Hematopoietic multipotent progenitor cell treated with erythropoietin and hydrocortisone succinate and interleukin-3 and kit ligand, for 6 days (in vitro differentiated cells): Measurements from ENCODE around the gene EPB41.
"Not testable (repeated sequence)": the region's sequence is repeated elsewhere in the genome, so short reads cannot be mapped to it uniquely, and the experiment has no call there.

Experiments used
- DNase-seq: peaks from one replicate; pipeline ENCODE4 v3.0.0-alpha.2; 2015

The EPB41 gene

GRCh38 chr1:29117381-29117780, 203.0 kb downstream of the EPB41 start:
- DNase-seq = no peak

DNA sequence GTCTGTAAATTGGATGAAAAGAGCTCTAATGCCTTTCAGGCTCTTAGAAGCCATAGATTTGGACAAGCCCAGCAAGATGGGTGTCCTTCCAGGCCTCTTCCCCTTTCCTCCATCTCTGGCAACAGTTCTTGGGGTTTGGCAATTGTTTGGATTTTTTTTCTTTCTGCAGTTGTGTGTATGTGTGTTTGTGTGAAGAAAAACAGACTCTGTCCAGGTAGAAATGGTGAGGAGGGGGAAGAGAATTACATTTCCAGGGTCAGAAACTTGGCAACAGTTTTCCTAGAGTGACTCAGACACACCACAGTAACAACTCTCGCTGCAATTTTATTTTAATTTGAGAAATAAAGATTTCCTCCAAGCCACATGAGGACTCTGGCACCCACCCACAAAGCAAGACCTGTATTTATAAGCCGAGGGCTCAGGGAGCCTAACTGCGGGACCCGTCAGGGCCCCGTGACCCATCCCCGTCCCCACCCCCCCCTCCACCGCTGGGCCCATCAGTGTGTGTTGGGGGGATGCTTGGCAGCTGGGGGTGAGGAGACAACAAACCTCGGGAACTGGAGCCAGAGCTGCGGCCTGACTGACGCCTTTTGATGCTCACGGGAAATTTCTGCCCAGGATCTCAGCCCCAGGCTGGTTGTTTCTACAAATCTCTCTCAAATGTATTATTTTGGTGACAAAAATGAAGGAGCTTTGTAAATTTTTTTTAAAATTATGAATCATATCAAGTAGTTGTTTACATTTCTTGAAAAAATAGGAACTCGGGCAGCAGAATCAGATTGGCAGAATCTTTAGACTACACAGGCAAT, 205.0 kb downstream of the EPB41 start:
- no peak for DNase-seq

DNA sequence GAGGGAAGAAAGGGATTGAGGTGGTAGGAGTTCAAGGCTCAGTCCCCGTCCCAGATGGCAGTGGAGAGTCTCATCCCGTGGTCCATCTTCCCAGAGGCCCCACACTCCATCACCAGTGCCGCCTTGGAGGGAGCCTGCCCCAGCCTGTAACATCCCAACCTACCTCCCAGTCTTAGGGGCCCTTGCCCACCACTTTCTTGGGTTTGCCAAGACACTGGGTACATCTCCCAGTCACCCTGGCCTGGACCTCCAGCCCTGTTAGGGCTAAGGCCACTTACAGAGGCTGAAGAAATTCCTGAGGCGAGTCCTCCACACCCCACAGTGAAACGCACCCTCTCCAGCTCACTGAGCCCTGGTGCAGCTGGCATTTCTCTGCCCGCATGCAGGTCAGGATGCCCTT, 206.0 kb downstream of the EPB41 start:
- DNase-seq = no peak

GRCh38 chr1:29120947-29121485, 206.6 kb downstream of the EPB41 start:
- peak; percentile 88 for DNase-seq

- no peak for DNase-seq
These were observed 207.2 kb downstream of the EPB41 start for GRCh38 chr1:29121516-29121935.

- no peak for DNase-seq
These were observed 207.7 kb downstream of the EPB41 start for GRCh38 chr1:29121936-29122681.

DNA sequence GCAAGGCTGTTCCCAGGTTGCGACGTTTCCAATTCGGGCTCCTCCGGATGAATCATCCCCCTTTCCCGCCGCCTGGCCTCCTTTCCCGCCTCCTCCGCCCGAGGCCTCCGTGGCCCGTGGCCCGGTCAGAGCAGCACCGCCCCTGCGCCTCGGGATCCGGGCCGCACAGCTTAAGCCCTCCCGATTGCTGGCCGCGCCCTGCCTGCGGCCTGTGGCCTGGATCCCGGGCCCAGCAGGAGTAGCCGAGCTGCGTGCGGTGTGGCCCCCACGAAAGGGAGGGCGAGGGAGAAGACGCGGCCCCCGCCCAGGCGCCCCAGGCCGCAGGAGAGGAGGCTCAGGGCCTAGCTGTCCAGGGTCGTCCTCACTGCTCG, 208.3 kb downstream of the EPB41 start:
- no peak for DNase-seq

GRCh38 chr1:29123053-29123886, 208.9 kb downstream of the EPB41 start:
- peak; percentile 48 for DNase-seq

GRCh38 chr1:29123887-29124365, 209.6 kb downstream of the EPB41 start, which contains the start of gene TMEM200B:
Gene TMEM200B (minus strand): TSS chr1:29123903. CDS start chr1:29121828, 2,075 bp downstream.
- DNase-seq = no peak

- DNase-seq = peak; percentile 76
These were observed 210.2 kb downstream of the EPB41 start for GRCh38 chr1:29124366-29125236.

DNA sequence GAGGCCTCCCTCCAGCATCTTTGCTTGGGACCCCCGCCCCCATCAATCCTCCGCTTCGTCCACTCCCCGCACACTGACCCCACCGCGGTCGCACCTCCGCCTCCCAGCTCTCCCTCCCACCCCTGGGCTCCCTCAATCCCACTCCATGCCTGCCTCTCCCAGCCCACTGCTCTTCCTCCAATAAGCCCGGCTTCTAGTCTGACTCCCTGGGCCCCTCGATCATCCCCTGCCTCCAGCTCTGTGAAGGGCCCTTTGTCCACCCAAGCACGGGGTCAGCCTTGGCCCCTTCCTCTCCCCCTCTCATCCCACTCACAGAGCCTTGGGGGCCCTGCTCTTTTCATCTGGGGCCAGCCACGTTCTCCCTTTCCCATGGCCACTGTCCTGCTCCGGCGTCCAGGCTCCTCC, 210.9 kb downstream of the EPB41 start:
- no peak for DNase-seq

- DNase-seq = no peak
These were observed 211.4 kb downstream of the EPB41 start for GRCh38 chr1:29125788-29126187.

GRCh38 chr1:29126198-29126597, 211.8 kb downstream of the EPB41 start:
- DNase-seq = no peak

DNA sequence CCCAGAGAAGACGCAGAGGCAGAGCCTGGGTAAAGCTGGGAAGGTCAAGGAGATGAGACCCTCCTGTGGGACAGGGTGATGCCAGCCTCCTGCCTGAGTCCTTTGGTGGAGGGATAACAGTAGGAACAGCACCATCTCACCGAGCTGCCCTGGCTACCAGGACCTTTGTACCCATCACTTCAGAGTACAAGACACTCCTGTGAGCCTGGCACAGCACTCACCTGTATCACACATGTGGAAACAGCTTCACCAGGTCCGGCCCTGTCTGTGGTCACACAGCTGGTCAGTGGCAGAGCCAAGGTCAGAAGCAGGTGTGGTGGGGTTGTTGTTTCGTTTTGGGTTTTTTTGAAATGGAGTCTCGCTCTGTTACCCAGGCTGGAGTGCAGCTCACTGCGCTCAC, 214.4 kb downstream of the EPB41 start:
- no peak for DNase-seq

DNA sequence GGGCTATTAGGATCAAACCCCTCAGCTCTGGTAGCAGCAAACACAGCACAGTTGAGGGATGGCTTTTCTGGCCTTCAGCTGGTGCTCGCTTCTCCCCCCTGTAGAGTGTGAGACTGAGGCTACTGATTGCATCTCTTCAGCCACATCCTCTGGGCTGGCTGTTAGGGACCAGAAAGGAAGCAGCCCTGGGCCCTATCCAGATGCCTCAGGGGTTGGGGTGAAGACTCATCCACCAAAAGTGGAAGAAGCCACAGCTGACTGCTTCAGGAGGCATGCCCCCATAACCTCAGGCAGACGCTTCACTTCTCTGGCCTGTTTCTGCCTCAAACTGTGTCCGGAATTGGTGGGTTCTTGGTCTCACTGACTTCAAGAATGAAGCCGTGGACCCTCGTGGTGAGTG, 215.5 kb downstream of the EPB41 start:
- DNase-seq = no peak

GRCh38 chr1:29131056-29131455, 216.7 kb downstream of the EPB41 start:
- not testable (repeated sequence) for DNase-seq

- DNase-seq = no peak
These were observed 219.7 kb downstream of the EPB41 start for GRCh38 chr1:29133861-29134694.

GRCh38 chr1:29134695-29135028, 220.3 kb downstream of the EPB41 start:
- DNase-seq = no peak

- DNase-seq = no peak
These were observed 222.1 kb downstream of the EPB41 start for GRCh38 chr1:29136391-29136915.

DNA sequence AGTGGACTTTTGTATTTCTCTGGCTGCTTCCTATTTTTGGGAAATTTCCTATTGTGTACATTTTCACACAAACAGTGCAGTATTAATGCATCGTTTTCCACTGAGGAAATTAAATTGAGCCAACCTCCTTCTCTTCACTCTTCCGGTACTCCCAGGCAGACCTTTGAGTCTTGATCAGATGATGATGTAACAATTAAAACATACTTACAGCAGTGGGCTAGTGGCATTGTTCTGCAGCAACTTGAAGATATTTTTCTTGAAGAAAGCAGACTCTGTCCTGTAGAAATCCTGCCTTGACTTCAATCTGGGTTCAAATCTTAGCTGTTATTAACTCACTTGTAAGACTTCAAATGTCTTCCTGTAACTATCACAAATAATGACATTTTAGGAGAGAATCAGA, 228.3 kb downstream of the EPB41 start:
- no peak for DNase-seq

DNA sequence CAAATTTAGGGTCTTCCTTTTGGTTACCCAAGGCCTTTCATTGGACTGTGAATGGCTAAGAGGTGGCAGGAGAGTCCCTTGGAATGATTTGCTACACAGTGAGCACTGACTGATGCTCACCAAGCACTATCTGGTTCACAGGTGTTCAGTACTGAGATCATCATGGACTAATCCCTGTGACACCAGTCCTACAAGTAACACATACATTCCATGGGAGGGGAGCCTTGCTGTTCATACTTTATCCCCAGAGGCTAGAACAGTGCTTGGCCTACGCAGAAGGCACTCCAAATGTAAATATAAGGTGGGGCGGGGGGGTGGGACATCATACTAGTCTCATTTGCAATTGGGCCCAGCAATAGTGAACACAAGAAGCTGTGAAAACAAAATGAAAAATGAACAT, 229.8 kb downstream of the EPB41 start:
- DNase-seq = no peak
